Activated T-cell treated with anti-CD3 and anti-CD28 coated beads for 48 hours (primary cell): ENCODE measurements around the gene CFAP45.
A peak's percentile ranks its signal among the peaks of the same experiment; 100 is the strongest.

Experiments
- DNase-seq: peaks from one replicate; pipeline ENCODE4 v3.0.0-alpha.2; 2020; ENCODE audit warnings: low read depth

Gene CFAP45

DNA sequence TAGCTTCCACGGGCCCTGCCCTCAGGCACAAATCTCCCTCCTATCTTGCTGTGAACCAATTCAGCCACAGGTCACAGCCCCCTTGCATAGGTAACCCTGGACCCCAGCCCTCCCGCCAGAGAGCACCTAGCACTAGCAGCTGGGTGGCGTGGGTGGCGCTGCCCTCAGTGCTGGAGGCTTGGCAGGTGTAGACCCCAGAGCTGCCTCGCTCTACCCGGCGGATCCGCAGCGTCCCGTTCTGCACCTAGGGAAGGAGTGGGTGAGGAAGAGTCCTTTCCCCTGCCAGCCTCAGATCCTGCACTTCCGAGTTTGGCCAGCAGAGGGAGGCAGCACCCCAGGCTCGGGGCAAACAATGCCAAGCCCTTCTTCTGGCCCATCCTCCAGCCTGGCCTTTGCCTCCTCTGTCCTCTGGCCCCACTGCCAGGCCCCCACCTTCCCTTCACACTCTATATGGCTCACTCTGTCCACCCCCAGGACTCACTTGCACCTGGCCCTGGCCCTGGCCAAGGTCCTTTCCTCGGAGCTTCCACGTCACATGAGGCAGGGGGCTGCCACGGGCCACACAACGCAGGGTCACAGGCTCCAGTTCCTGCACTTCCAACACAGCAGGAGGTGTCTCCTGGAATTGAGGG lies 36.4 kb upstream of the CFAP45 start:
- DNase-seq, result peak; percentile 78

DNA sequence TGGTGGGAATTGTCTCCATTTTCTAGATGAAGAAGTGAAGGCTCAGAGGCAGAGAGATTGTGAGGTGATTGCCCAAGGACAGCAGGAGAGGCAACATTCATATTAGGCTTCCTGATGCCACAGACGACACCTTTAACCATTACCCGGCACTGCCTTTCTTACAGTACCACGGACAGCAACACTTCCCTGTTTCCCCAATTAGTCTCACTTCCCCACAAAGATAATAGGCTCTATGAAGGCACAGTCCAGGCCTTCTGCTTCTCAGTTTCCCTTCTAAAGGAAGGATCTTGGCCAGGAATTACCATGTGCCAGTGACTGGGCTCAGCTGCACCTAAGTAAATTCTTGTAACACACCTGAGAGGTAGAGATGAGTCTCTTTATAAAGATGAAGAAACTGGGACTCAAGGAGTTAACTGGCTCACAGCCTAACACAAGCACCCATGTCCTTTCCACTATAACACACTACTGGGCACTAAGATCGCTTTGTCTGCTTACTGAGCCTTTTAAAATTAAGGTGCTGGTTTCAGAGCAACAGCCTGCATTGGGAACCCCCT lies 35.8 kb upstream of the CFAP45 start:
- DNase-seq, result no peak

- no peak for DNase-seq
Measured at GRCh38 chr1:159935305-159935704, 35.3 kb upstream of the CFAP45 start.

- DNase-seq, result no peak
Measured at GRCh38 chr1:159934136-159935039, 34.4 kb upstream of the CFAP45 start.

GRCh38 chr1:159933347-159933746 lies 33.4 kb upstream of the CFAP45 start:
- DNase-seq, result no peak

DNA sequence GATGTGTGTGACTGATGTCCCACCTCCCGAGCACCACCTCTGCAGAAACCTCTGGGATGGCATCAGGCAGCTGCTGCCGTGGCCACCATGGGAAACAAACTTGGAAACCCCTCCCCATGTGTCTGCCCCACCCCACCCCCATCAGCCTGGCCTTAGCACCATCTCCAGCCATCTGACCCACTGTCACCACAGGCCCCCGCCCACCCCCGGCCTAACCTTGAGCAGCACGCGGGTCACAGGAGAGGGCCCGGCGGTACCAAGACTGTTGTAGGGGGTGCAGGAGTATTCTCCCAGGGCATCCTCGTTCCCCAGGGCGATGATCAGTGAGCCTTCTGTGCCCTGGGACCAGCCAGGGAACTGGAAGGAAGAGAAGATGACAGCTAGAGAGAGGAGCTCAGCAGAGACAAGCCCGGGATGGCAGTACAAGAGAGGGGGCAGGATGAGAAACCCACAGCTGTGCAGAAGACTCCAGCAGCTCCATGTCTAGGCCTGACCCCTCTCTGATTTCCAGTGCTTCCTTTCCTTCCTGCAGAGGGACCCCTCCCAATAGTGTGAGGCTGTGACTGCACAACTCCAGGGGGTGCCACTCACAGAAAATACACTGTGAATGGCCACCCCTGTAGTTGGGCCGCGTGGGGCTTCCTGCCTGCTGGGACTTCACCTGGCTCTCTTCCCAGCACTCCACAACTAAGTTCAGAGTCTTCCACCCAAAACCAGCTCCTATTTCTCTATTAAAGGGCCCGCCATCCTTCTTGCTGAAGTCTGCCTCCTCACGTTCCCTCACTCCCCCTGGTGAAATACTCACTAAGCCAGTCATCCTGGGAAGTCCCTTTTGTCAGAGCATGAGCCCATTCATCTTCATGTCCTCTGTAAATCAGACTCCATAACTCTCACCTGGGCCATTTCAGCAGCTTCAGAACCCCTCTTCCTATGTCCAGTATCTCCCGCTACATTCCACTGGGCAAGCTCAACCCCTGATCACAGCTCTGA lies 32.6 kb upstream of the CFAP45 start:
- no peak for DNase-seq

DNA sequence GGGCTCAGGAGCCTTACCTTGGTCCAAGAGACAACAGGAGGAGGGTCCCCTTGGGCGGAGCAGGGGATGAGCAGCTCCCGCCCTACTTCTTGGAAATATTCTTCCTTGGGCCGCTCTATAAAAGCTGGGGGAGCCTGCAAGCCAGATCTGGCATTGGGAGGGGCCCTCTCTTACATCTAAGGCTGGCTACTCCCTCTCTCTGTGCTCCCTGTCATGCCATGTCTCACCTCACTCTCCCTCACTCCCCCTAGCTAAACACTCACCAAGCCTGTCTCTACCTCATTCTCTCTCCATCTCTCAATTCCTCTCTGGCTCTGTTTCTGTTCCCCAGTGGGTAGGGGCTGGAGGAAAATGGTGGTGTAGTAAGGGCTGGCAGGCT lies 31.8 kb upstream of the CFAP45 start:
- DNase-seq, result no peak

DNA sequence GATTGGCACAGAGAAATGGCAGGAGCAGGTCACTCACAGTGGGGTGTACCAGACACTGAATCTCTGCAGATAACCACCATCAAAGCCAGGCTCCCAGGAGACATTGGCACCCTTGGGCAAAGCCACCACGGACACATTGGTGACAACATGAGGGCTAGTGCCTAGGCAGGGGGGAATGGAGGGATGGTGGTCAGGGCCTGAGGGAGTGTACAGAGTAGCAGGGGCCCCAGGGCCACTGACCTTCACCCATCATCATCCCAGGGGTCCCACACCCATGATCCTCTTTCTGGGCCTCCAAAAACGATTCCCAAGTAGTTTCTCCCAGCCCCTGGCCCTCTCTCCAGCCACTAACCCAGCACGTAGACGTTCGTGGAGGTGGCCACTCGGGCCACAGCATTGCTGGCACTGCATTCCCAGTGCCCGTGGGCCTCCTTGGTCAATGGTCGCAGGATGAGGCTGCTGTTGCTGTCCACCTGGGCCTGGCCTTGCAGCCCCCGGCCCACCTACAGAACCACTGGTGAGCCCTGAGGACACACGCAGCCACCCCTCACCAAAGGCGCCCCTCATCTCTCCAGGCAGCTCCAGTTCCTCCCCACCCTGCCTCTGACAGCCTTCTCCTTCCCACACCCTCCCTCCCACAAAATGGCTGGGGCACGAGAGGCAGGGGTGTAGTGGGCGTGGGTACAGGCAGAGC lies 31.3 kb upstream of the CFAP45 start:
- DNase-seq, result no peak

DNA sequence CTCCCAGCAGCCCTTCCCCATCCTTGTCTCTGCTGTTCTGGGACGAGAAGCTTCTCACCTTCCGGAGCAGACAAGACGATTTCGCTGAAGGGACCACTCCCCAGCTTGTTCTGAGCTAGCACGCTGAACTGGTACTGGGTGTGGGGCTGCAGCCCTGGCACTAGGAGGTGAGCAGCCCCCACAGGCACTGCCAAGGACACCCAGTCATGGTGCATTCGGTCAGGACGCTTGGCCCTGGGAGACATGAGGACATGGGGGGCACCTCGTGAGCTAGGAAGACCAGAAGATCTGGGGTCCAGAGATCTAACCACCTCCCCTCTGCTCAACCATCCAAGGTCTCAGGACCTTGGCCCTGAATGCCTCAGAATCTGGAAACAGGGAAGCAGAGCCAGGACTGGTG lies 30.7 kb upstream of the CFAP45 start:
- no peak for DNase-seq

DNA sequence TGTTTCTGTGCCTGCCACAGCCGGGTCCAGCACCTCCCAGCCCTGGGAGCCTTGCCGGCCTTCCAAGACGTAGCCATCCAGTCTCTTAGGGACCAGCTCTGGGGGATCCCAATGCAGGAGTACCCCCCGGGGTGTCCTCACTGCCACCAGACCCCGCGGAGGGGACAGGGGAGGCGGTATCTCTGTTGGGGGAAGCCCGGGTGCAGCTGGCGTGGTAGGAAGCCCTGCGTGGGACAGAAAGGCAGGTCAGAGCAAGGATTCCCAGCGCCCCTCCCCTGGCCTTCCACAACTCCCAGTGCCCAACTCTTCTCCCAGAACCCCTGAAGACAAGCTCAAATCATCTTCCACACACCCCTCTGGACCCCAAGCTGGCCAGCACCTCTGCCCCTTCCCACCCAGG lies 30.3 kb upstream of the CFAP45 start:
- DNase-seq, result no peak

- DNase-seq, result no peak
Measured at GRCh38 chr1:159929155-159930051, 29.4 kb upstream of the CFAP45 start.

DNA sequence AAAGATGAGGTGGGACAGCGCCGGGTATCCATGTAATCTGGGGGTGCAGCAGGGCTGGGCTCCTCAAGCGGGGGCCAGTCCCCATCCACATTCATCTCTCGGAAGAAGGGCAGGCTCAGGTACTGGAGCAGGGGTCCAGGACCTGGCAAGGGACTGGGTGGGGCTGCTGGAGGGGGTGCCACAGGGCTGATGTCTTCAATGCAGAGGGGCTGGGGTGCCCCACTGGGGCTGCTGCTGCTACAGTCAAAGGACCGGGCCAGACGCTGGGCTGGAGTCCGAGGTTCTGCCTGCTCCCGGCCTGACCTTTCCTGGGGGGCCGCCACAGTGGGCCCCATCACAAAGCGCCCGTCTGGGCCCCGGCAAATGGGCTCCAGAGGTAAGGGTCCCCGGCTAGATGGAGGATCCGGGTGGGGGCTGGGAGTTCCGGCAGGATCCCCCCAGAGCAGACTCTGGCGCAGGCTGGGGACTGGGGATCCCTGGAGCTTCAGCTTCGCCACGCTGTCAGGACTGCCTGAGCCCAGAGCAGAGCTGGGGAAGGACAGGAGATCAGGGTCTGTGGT lies 28.6 kb upstream of the CFAP45 start:
- DNase-seq, result no peak

GRCh38 chr1:159927849-159928431 lies 28.0 kb upstream of the CFAP45 start:
- DNase-seq, result no peak

GRCh38 chr1:159927211-159927848 lies 27.4 kb upstream of the CFAP45 start:
- no peak for DNase-seq

DNA sequence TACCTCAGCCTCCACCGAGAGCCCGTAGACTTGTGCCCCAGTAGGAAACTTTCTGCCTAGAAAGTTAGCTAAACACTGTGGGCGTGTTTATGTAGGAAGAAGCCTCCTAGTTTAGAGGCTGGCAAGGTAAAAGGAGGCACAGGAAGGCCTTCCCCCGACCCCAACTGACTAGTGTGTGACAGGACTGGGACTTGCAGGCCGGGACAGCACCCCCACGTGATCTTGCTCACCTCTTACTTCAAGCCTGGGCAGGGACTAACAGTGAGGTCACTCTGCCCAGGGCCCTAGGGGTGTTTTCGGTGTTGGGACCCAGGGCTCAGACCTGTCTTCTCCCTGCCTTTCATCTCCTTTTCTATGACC lies 25.7 kb upstream of the CFAP45 start:
- DNase-seq, result no peak

GRCh38 chr1:159924791-159925718 lies 25.1 kb upstream of the CFAP45 start, which contains the start of gene TAGLN2:
TSS of gene TAGLN2 (minus strand) at chr1:159925507. CDS start at chr1:159920509, 4,998 bp downstream.
- DNase-seq, result peak; percentile 89

DNA sequence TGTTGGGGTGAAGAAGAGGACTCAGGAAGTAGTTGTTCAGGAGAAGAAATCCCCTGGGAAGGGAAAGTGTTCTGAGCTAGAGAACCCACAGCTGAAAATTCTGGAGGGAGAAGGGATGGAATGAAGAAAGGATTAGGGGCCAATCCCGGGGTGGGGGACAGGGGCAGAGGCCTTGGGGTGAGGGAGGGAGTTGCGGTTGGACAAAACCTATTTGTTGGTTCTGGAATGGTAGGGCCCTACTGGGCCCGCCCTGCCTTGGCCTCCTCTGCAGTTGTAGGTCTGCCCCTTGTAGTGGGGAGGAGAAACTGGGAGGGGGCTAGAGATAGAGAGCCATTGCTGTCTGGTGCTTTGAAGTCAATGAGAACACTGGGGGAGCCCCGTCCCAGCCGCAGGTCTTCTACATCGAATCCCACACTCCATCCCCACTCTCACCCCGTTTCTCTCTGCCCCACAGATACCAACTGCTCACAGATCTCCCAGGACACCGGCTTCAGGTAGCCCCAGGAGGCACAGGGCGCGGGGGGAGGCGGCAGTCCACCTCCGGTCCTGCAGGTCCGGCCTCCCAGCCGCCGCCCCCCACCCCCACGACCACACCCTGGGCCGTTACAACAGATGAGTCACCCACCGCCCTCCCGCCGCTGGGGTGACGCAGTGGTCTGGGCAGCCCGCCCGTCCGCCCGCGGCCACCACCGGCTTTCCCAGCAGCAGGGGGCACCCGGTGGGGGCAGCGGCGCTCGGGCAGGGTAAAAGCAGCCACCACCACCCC lies 24.2 kb upstream of the CFAP45 start:
- DNase-seq, result peak; percentile 66
